Lower lobe of right lung (tissue), 2 donors: ENCODE data around the gene NACC2. TPM values are rescaled to one million over a fixed set of nuclear protein-coding genes. Genes with fewer than 3 reads are reported as not detected.

Experiments used
- ATAC-seq, 2 donors: fragments of 200-7000 bp; cut with Tn5 transposase; one replicate each; pipeline ENCODE4 v1.9.1; 2020 to 2022; ENCODE audit warnings: mild to moderate bottlenecking in 2 of 2, moderate library complexity in 2 of 2
- DNase-seq: peaks from one replicate; pipeline ENCODE4 v3.0.0-alpha.2; 2020
- H3K27ac ChIP-seq: fragments of 200-600 bp; one replicate; pipeline ENCODE4 v1.8.0; 2022
- H3K27me3 ChIP-seq: fragments of 200-600 bp; one replicate; pipeline ENCODE4 v1.8.0; 2022; ENCODE audit warnings: low read depth
- H3K36me3 ChIP-seq: fragments of 200-600 bp; one replicate; pipeline ENCODE4 v1.8.0; 2022; ENCODE audit warnings: mild to moderate bottlenecking
- H3K4me1 ChIP-seq: fragments of 200-600 bp; one replicate; pipeline ENCODE4 v1.8.0; 2022
- H3K4me3 ChIP-seq: fragments of 200-600 bp; one replicate; pipeline ENCODE4 v1.8.0; 2022; ENCODE audit warnings: mild to moderate bottlenecking
- H3K9me3 ChIP-seq: fragments of 200-600 bp; one replicate; pipeline ENCODE4 v1.8.0; 2022
- intact Hi-C: fragments of 100-400 bp; cut with DNase I; formaldehyde crosslinking; loops from one replicate; pipeline ENCODE4 v1.11.0; 2022
- total RNA-seq: library from RNA; stranded (reverse); fragmentation: NEBNext Ultra II Directional; extraction: Animal tissue kit (Norgen Biotek cat#: 25700); gene quantifications from one replicate; pipeline ENCODE4 v1.2.1, GENCODE V29; 2021
- TF ChIP-seq, protein P1 (sequence below): fragments of 200-600 bp; IDR thresholded peaks from one replicate; pipeline ENCODE4 v1.8.0; 2022; ENCODE audit warnings: antibody characterized with exemption, mild to moderate bottlenecking
- donor health status: DM: no; HTN: yes; CAD: no; lungs with severe emphysema.

NACC2 gene
- total RNA-seq, 1 donor from 2014 or later: 27.0 TPM

DNA sequence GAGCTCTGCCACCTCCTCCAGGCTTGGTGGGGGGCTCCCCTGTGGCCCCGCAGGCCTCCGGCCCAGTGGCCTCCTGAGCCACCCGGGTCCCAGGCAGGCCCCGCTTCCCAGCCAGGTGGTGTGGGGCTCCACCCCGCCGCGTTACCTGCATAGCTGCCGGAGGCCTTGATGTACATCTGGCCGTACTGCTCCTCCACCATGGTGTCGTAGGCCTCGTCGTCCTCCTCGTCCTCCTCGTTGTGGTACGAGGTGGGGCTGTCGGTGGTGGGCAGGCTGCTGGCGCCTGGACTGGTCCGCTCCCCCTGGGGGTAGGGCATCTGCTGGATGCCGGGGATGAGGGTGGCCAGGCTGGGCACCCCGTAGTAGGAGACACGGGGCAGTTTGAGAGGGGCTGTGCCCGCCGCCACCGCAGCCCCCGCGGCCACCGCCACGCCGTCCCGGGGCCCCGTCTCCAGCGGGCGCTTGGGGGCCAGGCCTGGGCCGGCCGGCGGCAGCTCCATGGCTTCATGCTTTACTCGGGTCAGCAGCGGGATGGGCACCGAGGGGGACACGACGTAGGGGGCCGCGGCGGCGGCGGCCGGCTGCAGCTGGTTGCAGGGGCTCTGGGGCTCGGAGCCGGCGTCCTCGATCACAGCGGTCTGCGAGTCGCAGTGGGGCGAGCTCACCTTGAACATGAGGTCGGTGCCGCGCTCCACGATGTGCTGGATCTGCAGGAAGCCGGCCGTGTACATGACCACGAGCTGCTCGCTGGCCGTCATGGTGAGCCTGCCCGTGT is 45.4 kb downstream of the NACC2 start:
- peaks cover 63% of the 10 kb centered on the region for H3K4me1 ChIP-seq
- intact Hi-C loops: no loop called here

DNA sequence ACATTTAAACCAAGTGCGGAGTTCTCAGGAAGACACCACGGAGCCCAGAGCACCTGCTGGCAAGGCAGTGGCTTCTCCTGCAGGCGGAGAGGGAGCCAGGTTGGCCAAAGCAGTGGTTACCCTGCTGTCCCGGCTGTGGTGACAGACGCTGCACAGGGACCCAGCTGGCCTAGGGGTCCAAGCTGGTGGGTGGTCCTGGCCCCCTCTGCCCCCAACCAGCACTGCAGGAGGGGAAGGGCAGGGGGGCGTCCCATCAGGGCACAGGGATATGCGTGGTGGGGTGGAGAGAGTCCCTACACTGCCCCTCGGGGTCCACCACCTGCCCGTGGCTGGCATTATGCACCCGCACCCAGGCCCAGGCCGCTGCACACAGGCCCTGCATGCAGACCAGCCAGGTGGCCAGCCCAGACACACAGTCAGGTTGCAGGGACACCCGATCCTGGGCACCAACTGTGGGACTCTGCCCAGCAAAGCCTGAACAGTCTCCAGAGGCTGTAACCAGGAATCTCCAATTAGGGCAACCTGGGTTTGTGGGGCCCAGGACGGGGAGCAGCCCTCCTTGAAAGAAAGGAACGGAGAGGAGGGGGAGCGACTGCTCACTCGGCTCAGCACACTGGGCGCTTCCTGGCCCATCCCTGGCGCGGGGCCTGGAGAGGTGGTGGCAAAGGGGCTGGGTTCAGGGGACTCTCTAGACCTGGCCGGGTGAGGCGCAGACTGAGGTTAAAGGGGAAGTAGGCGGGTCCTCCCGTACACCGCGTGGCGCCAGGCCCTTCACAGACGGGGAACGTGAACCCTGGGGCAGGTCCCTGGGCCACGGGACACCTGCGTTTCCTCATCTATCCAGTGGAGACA is 46.3 kb downstream of the NACC2 start:
- Histone ChIP-seq H3K27ac (no peak overlapping the region), H3K4me3 (no peak overlapping the region), H3K9me3 (no peaks in the 10 kb centered on the region), H3K4me1 (peaks cover 56% of the 10 kb centered on the region), H3K36me3 (peaks cover 44% of the 10 kb centered on the region), H3K27me3 (no peaks in the 10 kb centered on the region)
- intact Hi-C loops: no loop called here
- TF ChIP-seq, protein P1, sequence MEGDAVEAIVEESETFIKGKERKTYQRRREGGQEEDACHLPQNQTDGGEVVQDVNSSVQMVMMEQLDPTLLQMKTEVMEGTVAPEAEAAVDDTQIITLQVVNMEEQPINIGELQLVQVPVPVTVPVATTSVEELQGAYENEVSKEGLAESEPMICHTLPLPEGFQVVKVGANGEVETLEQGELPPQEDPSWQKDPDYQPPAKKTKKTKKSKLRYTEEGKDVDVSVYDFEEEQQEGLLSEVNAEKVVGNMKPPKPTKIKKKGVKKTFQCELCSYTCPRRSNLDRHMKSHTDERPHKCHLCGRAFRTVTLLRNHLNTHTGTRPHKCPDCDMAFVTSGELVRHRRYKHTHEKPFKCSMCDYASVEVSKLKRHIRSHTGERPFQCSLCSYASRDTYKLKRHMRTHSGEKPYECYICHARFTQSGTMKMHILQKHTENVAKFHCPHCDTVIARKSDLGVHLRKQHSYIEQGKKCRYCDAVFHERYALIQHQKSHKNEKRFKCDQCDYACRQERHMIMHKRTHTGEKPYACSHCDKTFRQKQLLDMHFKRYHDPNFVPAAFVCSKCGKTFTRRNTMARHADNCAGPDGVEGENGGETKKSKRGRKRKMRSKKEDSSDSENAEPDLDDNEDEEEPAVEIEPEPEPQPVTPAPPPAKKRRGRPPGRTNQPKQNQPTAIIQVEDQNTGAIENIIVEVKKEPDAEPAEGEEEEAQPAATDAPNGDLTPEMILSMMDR: no peak
- ATAC-seq: no peak
- DNase-seq: no peak

More for the DNA sequence above, 45.4 kb downstream of the NACC2 start:
- H3K9me3 ChIP-seq: no peaks in the 10 kb centered on the region
- no peak overlapping the region for H3K27ac ChIP-seq
- no peaks in the 10 kb centered on the region for H3K27me3 ChIP-seq
- no peak for ATAC-seq
- peaks cover 44% of the 10 kb centered on the region for H3K36me3 ChIP-seq
- TF ChIP-seq, protein P1: no peak
- no peak overlapping the region for H3K4me3 ChIP-seq
- no peak for DNase-seq

DNA sequence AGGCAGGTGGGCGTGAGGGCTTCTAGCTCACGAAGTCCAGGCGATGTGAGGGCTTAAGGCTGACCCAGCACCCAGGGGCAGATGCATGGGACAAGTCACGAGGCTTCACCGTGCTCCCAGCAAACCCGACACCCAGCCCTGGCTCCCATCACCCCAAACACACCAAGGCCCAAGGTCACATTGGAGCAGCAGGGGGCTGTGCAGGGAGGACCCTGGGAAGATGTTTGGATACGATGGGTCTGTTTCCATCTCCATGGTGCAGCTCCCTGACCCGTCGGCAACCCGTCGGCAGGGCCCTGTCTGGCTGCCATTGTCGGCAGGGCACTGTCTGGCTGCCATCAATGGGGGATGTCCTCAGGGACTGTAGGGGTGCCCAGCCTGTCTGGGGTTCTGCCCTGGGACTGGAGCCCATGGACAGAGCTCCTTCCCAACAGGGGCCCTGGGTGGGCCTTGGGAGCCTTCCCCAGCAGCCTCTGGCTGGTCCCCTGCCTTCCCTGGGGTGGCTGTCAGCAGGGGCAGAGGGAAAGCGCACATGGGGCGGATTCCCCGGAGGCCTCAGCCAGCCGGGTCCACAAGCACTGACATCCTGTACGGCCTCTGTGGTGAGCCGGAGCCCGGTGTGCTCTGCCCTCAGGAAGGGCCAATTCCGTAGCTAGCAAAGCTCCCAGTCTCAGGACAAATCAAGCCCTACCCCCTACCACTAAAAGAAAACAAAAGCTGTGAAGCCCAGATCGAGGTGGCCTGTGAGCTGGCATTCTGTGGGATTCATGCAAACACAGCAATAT is 47.1 kb downstream of the NACC2 start:
- peaks cover 48% of the 10 kb centered on the region for H3K4me1 ChIP-seq
- TF ChIP-seq, protein P1: no peak
- H3K4me3 ChIP-seq: no peak overlapping the region
- ATAC-seq (no peak), DNase-seq (no peak)
- no peaks in the 10 kb centered on the region for H3K9me3 ChIP-seq
- no peaks in the 10 kb centered on the region for H3K27me3 ChIP-seq
- intact Hi-C loops: no loop called here
- peaks cover 48% of the 10 kb centered on the region for H3K36me3 ChIP-seq
- no peak overlapping the region for H3K27ac ChIP-seq

DNA sequence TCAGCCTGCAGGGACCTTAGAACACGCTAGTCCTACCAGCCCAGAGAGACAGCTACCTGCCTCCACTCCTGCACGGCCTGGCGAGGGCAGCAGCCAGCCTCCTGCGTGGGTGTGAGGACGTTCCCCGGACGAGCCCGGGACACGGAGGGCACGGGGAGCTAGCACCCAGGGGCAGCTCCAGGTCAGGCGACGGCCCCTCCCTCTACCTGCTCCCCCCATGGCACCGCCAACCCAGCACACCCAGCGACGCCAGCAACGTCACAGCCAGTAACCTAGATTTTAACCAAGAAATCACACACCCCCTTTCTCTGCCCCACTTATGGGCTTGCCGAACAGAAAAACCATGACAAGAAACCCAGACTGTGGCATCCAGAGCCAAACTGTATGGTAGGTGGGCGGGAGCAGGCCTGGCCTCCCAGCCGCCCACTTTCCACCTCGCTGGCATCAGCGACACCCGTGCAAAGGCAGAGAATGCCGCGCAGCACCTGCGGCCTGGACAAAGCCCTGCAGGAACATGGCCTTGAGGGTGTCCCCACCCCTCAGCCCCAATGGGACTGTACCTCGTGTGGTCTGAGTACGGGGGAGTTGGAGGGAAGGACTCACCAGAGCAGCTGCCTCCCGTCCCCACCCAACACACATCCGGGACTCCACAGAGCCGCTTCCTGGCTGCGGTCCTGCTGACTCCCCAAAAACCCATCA is 47.9 kb downstream of the NACC2 start:
- ATAC-seq (no peak), DNase-seq (no peak)
- H3K36me3 ChIP-seq: peaks cover 48% of the 10 kb centered on the region
- H3K27ac ChIP-seq: peak overlapping the region; percentile 60
- H3K4me1 ChIP-seq: peaks cover 40% of the 10 kb centered on the region
- TF ChIP-seq, protein P1: no peak
- H3K9me3 ChIP-seq: no peaks in the 10 kb centered on the region
- intact Hi-C loops: no loop called here
- no peak overlapping the region for H3K4me3 ChIP-seq
- H3K27me3 ChIP-seq: no peaks in the 10 kb centered on the region

DNA sequence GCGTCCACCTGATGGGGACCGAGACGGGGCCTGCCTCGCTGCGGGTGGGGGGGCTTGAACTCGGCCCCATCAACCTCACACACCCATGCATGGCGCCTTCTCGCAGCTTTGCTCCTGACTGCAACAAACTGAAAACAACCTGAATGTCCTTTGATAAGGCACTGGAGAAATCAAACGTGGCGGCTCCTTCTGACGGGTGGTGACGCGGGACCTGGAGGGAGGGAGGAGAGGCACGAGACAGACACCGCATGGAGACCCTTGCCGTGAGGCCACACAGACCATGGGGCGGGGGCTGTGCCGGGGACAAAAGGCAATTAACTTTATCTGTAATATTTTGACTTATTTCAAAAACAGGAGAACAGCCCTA is 48.6 kb downstream of the NACC2 start:
- peak overlapping the region; percentile 60 for H3K27ac ChIP-seq
- peaks cover 36% of the 10 kb centered on the region for H3K4me1 ChIP-seq
- DNase-seq: no peak
- intact Hi-C loops: no loop called here
- H3K36me3 ChIP-seq: peaks cover 48% of the 10 kb centered on the region
- H3K27me3 ChIP-seq: no peaks in the 10 kb centered on the region
- ATAC-seq: no peak
- no peaks in the 10 kb centered on the region for H3K9me3 ChIP-seq
- TF ChIP-seq, protein P1: no peak
- peak overlapping the region; percentile 21 for H3K4me3 ChIP-seq
